NCI-H2081 treated with DMSO at 0.1 percent for 48 hours (cell line): Measurements from ENCODE around the gene SMG1.

ENCODE experiments used
- DNase-seq: peaks from one replicate; lab custom pipeline; 2025; lab: John Stamatoyannopoulos, UW

Gene SMG1

DNA sequence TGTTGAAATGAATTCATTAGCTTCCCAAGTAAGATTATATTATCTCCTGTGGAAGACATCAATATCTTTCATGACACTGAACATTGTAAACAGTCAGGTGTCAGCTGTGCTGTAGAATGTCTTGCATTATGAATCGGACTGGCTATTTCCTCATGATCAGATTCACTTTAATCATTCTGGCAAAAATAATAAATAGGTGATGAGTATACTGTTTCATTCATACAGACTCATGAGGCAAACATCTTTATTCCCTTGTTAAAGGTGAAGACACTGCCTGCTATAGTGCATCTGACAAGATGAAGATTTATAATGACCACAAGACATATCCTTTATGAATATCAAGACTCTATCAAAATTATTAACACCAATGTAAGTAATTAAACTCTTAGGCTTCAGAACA, 73.6 kb downstream of the SMG1 start:
- no peak for DNase-seq

DNA sequence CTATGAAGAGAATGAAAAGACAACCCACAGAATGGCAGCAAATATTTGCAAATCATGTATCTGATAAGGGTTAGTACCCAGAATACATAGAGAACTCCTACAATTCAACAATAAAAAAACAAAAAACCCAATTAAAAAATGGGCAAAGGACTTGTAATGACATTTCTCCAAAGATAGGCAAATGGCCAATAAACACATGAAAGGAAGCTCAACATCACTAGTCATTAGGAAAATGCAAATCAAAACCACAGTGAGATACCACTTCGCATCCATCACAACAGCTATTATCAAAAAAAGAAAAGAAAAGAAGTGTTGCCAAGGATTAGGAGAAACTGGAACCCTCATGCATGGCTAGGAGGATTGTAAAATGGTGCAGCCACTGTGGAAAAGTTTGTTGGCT, 79.8 kb downstream of the SMG1 start:
- DNase-seq = no peak

DNA sequence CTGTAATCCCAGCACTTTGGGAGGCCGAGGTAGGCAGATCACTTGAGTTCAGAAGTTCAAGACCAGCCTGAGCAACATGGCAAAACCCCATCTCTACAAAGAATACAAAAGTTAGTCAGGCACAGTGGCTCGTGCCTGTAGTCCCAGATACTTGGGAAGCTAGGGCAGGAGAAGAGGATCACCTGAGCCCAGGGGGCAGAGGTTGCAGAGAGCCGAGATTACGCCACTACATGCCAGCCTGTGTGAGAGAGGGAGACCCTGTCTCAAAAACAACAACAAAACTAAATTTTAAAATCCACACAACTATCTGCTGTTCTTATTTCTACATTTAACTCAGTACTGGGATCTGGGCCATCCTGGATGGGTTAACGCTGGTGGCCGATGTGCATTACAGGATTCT, 83.6 kb downstream of the SMG1 start:
- no peak for DNase-seq

DNA sequence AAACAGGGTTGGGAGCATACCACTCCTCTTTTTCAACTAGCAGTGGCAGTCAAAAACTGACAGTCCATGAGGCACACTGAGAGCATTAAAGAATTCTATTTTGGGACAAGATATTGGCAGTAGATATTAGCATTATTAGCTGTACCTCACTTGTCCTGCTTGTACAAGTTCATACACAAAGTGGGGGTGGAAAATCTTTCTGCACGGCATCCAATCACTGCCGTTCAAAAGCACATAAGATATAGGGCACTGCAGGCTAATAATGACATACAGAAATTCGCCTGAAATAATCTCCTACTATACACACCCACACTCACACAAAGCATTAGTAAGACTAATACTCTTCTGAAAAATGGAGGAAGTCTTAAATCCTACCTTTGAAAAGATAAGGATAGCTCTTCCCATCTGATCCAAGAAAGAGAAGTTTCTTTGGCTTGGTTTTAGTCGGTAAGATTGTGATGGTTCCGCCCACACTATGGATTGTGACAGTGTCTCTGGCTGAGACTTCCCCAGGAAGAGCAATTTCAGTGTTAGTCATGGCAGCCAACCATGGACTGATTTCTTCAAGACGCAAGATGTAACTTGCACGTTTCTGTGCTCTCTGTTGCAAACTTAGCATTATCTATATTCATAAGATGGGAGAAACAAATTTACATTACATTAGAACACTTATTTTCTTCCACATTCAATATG, 84.2 kb downstream of the SMG1 start:
- DNase-seq = no peak

DNA sequence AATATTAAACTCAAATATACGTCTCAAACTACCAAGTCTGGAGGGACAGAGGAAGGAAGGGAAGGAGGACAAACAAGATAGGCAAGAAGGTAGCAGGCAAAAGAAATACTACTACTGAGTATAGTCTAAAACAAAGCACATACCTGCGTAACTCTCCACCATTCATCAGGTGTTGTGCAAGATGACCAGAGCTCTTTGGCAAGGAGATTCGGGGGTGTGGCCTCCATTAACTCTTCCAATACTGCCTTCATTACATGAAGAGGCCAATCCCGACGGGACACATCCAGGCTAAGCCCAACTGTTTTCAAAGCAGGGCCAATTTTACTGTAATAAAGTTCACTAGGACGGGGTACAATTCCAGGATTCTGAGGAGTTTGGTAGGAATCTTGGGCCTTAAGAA, 86.7 kb downstream of the SMG1 start:
- DNase-seq = no peak

DNA sequence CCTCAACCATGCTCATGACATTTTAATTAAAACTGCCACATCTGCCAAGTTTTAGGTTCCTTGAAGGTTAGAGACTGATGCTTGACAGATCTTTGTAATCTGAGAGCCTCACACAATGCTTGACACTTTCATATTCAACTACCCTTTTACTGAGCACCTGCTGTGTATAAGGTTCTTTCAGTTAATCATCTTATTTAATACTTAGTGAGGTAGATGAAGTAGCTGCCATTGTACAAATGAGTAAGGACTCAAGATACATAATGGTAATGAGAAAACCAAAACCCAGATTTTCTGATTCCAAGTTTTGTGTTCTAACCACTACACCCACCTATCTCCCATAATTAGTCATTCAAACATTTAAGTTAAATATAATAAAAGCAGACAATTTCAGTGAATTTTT, 89.5 kb downstream of the SMG1 start:
- DNase-seq = no peak

DNA sequence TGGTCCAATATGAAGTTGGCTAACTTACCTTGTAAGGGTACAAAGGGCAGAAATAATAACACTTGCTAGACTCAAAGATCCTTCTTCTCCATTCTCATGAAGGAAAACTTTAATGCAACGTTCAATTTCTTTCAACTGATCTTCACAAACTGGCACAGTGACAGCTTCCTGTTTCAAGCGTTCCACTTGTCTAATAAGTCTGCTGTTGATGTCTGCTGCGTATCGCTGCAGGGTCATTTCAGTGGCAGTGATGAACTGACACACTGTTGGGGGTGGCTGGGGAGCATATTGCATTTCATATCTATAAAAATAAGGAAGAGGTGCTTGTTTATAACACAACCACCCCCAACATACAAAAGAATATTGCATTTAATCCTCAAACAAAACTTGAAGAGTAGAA, 91.3 kb downstream of the SMG1 start:
- no peak for DNase-seq

DNA sequence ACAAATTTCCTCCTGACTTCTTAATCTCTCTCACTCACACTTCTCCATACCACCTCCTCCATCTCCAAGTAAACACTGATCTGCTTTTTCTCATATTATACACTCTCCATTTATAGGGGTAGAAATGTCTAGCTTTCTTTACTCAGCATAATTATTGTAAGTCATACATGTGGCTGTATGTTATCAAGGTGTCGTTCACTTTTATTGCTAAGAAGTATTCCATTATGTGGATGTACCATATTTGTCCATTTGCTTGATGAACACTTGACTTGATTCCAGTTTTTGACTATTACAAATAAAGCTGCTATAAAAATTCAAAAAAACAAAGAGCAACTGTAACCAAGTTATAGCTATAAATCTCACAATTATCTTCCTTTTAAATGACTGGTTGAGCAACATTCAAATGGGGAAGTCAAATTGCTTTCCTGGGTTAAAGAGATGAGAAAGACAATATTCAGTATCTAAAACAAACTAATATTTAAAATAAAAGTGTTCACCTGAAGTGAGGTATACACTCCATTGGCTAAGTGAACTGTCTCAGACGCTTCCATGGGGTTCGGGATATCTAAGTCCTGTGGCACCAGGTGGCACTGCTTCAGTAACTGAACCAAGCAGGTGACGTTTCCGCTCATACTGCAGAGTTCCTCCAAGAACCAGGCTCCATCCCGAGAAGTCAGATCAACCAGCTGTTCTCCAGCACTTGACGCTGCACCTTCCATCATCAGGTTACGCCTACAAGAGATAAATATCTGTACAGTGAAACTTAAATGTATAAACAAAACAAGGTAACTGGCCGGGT, 92.3 kb downstream of the SMG1 start:
- DNase-seq = no peak

DNA sequence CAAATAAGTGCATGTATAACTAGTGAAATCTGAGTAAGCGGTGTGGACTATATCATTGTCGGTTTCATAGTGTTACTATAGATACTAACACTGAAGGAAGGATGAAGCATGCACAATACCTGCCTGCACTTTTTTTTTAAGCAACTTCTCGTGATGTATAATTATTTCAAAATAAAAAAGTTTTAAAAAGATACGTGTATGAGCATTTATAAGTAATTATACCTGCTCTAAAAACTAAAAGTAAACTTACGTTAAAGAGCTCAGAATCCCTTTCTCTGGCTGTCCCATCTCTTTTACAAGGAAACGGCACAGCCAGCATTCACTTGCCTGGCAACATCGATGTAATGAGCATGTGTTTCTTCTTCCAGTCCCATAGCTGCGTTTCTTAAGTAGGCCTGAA, 93.6 kb downstream of the SMG1 start:
- DNase-seq = no peak

DNA sequence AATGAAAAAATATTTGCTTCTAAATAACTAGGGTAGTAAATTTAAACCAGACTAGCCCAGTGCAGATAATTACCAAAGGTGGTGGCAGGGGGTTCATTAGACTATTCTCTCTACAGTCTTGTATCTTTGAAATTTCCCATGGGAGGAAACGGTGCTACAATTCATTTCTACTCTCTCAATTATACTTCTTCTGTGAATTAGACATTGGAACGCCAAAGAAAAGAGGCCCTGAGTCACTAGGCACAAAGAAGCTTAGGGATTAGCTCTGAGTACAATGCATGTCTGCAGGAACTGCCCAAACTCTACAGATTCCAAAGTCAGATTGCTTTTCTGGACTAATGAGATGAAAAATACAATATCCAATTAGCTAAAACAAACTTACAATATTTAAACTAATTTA, 94.2 kb downstream of the SMG1 start:
- no peak for DNase-seq

DNA sequence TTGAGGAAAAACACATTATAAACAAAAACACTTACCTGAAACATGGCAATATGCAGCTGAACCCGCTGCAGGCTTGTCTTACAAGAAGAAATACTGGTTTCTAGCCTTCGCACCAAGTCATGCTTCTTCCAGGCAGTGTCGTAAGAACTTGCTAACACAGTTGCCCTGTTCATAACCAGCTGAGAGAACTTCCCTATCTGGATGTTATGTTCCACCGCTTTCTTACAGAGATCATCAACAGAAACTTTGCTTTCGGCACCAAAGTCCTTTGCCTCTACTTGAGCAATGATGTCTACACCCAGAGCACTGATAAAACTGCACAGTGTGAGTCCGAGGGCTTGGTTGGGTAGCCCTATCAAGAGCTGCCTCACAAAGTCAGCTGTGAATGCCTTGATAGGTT, 97.0 kb downstream of the SMG1 start:
- no peak for DNase-seq

DNA sequence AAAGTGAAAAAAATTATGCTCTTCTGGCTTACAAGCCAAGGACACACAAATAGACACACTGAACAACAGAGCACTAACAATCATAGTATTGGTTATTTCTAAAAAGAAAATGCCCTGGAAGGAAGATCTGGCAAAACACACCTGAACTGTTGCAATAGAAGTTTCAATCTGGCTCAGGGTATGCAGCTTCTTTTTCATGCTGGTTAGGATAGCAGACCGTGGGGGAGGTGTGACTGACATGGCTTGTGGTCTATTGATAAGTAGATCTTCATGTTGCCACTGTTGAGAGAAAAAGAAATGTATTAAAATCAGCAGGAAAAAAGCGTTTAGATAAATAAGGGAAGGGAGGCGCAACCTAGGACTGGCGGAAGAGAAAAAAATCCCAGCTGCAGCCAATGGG, 98.3 kb downstream of the SMG1 start:
- no peak for DNase-seq

DNA sequence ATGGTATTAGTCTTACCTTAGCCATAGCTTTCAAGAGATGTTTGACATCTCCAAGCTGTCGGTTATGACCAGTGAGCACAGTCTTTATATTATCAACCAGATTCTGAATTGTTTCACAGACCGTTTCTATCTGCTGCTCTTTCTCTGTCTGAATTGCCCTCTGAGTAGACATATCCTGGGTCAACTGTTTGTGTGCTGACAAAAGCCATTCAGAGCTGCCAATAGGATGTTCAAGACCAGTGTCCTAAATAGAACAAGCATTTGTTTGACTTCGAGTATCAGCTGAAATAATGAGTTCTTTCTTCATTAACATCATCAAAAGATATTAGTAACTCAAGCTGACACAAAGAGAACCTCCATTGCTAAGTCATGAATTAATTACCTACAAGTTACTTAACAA, 109.9 kb downstream of the SMG1 start:
- no peak for DNase-seq

DNA sequence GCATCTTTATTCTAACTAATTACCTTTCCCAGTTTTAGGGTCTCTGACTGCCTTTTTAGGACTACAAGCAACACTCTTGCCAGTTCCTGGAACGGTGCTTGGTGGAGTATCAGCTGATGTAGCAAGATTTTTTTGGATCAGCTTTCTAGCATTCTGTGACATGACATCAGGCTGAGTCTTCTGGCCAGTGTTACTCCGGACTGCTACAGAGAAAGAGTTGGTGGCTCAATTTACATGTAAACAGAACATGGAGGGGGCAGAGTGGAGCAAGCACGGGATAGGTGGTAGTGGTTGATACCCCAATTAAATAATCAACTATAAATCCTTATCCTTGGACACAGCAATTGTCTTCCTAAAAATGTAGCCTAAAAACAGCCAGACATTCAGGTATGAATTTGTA, 114.3 kb downstream of the SMG1 start:
- DNase-seq = no peak

DNA sequence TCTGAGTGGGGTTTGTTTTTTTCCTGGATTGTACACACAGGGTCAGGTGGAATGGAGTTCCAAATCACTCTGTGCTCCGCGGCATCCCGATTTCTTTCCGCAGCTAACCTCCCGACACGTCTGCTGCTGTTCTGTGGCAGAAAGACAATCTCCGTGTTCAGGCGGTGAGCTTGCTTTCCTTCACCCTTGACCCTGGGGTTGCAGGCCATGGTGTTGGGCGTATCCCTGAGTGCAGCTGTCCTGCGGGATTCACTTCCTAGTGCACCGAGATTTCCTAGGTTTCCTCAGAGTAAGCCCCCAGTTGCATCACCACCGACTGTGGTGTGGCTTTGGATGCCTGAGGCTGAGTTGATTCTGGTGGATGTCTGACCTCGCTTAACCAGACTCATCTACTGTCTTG, 117.0 kb downstream of the SMG1 start:
- DNase-seq = no peak

DNA sequence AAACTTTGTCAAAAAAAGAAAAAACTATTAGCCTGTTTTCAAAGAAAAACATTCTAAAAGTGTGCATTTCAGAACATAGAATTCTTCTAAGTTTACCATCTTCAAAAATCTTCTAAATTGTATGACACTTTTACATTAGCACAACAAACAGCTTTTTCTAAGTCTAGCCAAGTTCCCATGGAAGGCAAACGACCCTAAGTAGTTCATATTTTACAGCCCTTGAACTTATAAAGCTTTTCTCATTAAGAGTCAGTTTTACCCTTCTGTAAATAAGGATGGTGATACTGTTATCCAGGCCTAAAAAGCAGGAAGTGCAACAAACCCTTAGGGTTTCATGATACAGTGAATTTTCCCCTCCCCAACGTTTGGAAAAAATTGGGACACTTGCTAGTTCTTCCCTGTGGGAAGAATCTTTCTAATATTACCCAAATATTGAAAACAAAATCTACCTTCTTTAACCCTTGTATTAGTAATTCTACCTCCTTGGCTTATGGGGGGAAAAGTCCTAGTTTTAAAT, 120.9 kb downstream of the SMG1 start:
- no peak for DNase-seq

DNA sequence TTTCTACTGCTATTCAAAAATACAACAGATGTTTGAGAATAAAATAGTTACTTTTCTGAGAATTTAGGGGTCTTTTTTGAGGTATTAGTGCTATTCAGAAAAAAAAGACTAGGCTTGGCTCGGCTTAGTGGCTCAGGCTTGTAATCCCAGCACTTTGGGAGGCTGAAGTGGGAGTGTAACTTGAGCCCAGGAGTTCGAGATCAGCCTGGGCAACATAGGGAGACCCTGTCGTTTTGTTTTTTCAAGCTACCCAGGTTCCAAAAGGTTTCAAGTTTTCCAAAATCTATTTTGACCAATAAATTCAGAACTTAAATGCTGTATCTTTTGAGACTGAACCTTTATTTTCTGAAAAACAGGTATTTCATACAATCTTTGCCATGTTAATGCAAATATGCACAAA, 121.7 kb downstream of the SMG1 start:
- DNase-seq = no peak

DNA sequence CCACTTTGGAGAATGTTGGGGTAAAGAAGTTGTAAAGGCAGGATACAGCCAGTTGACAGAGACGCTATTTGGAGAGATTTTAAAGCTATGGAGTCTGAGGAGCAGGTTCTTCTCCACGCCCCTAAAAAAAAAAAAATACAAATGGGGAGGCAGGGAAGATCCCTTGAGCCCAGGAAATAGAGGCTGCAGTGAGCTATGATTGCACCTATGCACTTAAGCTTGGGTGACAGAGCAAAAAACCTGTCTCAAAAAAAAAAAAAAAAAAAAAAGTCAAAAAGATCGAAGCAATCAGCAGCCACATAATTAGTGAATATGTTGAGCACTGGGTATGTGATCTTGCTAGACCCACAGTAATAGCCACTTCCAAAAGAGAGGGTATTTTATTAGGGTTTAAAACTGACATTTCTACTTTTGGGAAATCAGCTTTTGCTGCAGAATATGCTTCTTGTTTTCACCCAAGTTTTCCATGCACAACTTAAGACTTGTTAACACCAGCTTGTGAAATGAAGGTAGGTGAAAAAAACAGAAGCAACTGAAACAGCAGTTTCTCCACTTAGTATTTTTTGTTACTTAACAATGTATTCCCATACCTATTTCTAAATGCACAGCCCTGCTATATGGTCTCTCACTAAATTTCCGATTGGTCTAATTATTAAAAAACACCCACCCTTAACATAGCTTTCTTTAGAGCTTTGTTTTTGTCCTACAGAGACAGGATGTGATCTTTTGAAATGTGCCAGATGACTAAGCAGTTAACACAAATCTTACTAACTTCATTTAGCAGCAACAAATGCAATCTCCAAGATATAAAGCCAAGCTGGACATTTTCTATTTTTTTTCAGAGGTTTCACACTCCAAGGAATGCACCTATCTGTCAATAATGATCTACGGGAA, 122.4 kb downstream of the SMG1 start:
- no peak for DNase-seq

DNA sequence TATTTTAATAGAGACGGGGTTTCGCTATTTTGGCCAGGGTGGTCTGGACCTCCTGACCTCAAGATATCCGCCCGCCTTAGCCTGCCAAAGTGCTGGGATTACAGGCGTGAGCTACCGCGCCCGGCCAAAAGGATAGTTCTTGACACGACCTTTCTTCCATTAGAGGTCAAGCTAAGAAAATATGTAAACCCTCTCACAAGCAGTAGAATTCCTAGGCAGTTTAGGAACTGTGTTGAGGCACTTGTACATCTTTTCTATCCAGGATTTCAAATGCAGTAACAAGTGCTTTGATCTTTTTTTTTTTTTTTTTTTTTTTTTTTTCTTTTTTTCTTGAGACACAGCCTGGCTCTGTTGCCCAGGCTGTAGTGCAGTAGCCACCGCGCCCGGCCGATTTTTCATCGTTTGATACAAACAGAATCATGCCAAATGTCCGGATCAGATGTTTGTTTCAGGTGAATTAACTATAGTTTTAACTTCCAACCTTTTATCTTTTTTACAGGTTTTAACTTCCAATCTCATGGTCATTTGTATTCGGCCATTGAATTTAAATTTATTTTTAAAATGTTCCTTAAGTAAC, 123.4 kb downstream of the SMG1 start:
- DNase-seq = no peak

DNA sequence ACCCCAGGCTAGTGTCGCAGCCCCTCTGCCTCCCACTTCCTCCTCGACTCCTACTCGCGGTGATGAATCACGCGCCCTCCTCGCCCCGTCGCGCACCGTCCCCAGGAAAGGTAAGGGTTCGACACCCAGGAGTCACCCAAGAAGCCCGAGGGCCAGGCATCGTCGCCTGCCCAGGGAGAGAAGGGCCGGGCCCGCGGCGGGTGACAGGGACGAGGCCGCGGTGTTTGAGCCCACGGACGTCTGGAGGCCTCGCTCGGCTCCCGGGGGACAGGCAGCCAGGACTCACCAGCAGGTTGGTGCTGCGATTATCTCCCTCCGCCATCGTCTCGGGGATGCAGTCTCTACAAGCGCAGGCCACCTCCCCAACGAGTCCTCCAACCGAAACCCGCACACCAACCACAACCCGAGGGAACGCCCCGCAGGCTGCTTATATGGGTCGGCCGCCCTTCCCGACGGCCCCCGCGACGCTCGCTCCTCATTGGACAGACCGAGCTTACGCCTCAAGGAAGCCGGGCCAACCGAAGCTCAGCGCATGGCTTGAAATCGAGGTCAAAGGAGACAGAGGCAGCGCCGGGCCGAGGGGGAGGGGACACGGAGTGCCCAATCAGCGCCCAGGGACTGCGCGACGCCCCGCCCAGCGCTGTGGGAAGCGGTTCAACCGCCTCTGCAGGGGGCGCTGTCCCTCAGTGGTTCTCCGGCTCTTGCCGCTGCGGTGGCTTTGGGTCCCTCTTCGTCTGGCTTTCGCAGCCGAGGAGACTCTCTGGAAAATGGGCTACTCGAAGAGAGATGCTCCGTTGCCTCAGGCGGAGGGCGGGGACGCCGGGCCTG, 124.8 kb downstream of the SMG1 start, which contains the start of gene ARL6IP1:
Gene ARL6IP1 (minus strand): TSS at position 405 of the 828 bp plus-strand sequence. CDS start 83 bp downstream, at position 322.
- peak; percentile 94 for DNase-seq

DNA sequence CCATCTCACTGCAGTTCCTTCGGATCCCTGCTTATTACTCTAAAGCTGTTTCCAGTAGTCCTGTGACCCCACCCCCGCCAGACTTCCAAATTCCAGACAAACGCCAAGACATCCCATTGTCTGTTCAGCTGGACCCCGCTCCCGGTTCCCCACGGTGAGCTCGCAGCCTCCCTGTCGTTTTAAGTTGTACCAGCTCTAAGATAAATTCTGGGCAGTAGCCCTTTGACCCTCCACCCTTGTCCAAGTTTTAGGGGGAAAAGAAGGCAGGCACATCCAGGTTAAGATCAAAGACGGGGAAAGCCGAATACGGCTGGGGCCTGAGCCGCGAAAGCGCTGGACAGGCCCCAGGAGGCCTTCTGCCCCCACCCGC, 125.4 kb downstream of the SMG1 start:
- DNase-seq = no peak
